HL-60 (cell line): ENCODE results near the gene NRXN2.

Experiments used
- DNase-seq, 2 experiments: peaks; one replicate each; pipeline ENCODE4 v3.0.0-alpha.2; 2010 to 2020; ENCODE audit warnings: low read depth in 1 of 2, low spot score in 1 of 2
- H3K27ac ChIP-seq: fragments of 250-450 bp; sonication (Bioruptor Pico); replicated peaks from 2 replicates; pipeline ENCODE4 v1.5.1; 2020; ENCODE audit warnings: mild to moderate bottlenecking, moderate library complexity
- H3K27me3 ChIP-seq: fragments of 250-450 bp; sonication (Bioruptor Pico); 2 replicates; pipeline ENCODE4 v1.5.1; 2021; ENCODE audit warnings: mild to moderate bottlenecking, moderate library complexity; ENCODE audit not compliant: insufficient read depth, poor library complexity, severe bottlenecking
- H3K4me3 ChIP-seq: replicated peaks from 2 replicates; pipeline ENCODE4 v1.5.1; 2011; ENCODE audit warnings: mild to moderate bottlenecking, control low read depth, low read length; ENCODE audit not compliant: insufficient read depth
- CTCF ChIP-seq: IDR thresholded peaks from one replicate; pipeline ENCODE4 v1.5.1; 2011; ENCODE audit warnings: low read length, control low read depth, inconsistent platforms; ENCODE audit not compliant: insufficient read depth
- GABPA ChIP-seq: IDR thresholded peaks from 2 replicates; pipeline ENCODE4 v1.6.1; 2012; ENCODE audit warnings: low read depth
- POLR2AphosphoS5 ChIP-seq: IDR thresholded peaks from 2 replicates; pipeline ENCODE4 v1.6.1; 2012; ENCODE audit warnings: low read depth
- REST ChIP-seq: IDR thresholded peaks from 2 replicates; pipeline ENCODE4 v1.6.1; 2012; ENCODE audit warnings: low read depth; ENCODE audit not compliant: insufficient replicate concordance
- SPI1 ChIP-seq: IDR thresholded peaks from 2 replicates; pipeline ENCODE4 v1.6.1; 2012; ENCODE audit warnings: low read depth, mild to moderate bottlenecking, borderline replicate concordance

The NRXN2 gene

GRCh38 chr11:64643256-64643881 lies 79.6 kb downstream of the NRXN2 start:
- Histone ChIP-seq H3K4me3 (no peak overlapping the region), H3K27me3 (peaks cover 21% of the 10 kb centered on the region), H3K27ac (no peak overlapping the region)
- DNase-seq, result no peak
- no peak for TF ChIP-seq POLR2AphosphoS5
- no peak for TF ChIP-seq CTCF
- no peak for TF ChIP-seq REST
- no peak for TF ChIP-seq SPI1
- TF ChIP-seq GABPA, result no peak

GRCh38 chr11:64642871-64643255 lies 80.1 kb downstream of the NRXN2 start:
- H3K27me3 ChIP-seq, result peaks cover 21% of the 10 kb centered on the region
- no peak for TF ChIP-seq REST
- TF ChIP-seq GABPA, result no peak
- TF ChIP-seq POLR2AphosphoS5, result no peak
- no peak for TF ChIP-seq SPI1
- no peak for TF ChIP-seq CTCF
- H3K4me3 ChIP-seq, result no peak overlapping the region
- DNase-seq, result no peak
- no peak overlapping the region for H3K27ac ChIP-seq

GRCh38 chr11:64642418-64642735 lies 80.6 kb downstream of the NRXN2 start:
- Histone ChIP-seq H3K4me3 (no peak overlapping the region), H3K27ac (no peak overlapping the region), H3K27me3 (peaks cover 21% of the 10 kb centered on the region)
- no peak for DNase-seq
- TF ChIP-seq POLR2AphosphoS5 (no peak), SPI1 (no peak)

GRCh38 chr11:64641596-64642417 lies 81.2 kb downstream of the NRXN2 start:
- DNase-seq, result no peak
- peak; percentile 62 for TF ChIP-seq SPI1
- TF ChIP-seq GABPA, result no peak
- H3K4me3 ChIP-seq, result no peak overlapping the region
- peaks cover 21% of the 10 kb centered on the region for H3K27me3 ChIP-seq
- no peak overlapping the region for H3K27ac ChIP-seq
